HUES64 (cell line): ENCODE results near the gene CYP27A1.

Source experiments
- H3K27ac ChIP-seq: 2 replicates; pipeline ENCODE4 v1.7.0; 2013; ENCODE audit warnings: low read depth, low read length, inconsistent platforms
- H3K27me3 ChIP-seq: 2 replicates; pipeline ENCODE4 v1.6.1; 2013; ENCODE audit warnings: mild to moderate bottlenecking, low read length; ENCODE audit not compliant: insufficient read depth
- H3K36me3 ChIP-seq: 2 replicates; pipeline ENCODE4 v1.6.1; 2013; ENCODE audit warnings: mild to moderate bottlenecking, low read length; ENCODE audit not compliant: insufficient read depth
- H3K4me1 ChIP-seq: 2 replicates; pipeline ENCODE4 v1.6.1; 2013; ENCODE audit warnings: mild to moderate bottlenecking, low read length, moderate library complexity; ENCODE audit not compliant: insufficient read depth
- H3K4me3 ChIP-seq: 2 replicates; pipeline ENCODE4 v1.5.1; 2013; ENCODE audit warnings: mild to moderate bottlenecking, low read length, moderate library complexity
- H3K9ac ChIP-seq: 2 replicates; pipeline ENCODE4 v1.6.1; 2013; ENCODE audit warnings: mild to moderate bottlenecking, low read depth, low read length
- H3K9me3 ChIP-seq: 2 replicates; pipeline ENCODE4 v1.6.1; 2013; ENCODE audit warnings: low read depth, low read length; ENCODE audit not compliant: insufficient read depth
- WGBS: fragments of 150-250, 120-280 bp; methylation state at CpG from one replicate; pipeline ENCODE4 v1.1.7; 2013; ENCODE audit warnings: missing lambda C conversion rate; 5-methylcytosine and 5-hydroxymethylcytosine counted together

CYP27A1 gene

DNA sequence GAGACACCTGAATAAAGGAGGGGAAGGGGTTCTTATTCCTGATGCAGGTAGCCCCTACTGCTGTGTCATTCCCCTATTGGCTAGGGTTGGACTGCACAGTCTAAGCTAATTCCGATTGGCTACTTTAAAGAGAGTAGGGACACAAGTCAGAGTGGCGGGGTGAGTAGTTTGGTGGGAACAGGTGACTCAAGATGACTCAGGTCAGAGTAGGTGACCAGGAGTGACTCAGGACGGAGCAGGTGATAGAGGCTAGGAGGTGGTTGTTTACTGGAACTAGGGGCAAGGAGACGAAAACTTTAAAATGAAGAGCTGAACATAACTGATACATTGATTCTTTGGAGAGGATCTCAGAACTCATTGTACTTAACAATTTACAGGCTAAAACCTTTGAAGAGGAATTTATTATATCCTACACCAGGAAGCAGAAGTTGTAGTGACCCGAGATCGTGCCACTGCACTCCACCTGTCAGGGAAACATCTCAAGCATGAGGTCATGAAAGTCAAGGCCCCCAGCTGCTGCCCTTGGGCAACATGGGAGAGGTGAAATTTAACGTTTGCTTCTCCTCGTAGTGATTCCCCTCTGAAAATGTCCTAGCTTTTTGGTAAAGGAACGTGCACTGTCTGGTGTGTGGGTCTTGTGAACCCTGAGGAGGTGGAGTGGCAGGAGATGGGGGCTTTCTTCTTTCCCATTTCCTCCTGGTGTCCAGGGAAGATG is 4.5 kb upstream of the CYP27A1 start:
- H3K27me3 ChIP-seq, result peaks cover 18% of the 10 kb centered on the region
- 0 out of 2 replicates have a peak, but pooled peaks cover 3% of the 10 kb centered on the region for H3K9me3 ChIP-seq
- H3K4me1 ChIP-seq, result peaks cover 6% of the 10 kb centered on the region
- H3K9ac ChIP-seq, result no peak overlapping the region
- no peaks in the 10 kb centered on the region for H3K36me3 ChIP-seq
- no peak overlapping the region for H3K27ac ChIP-seq
- WGBS, result 88% methylated on average over 9 of the region's 9 CpGs
- no peak overlapping the region for H3K4me3 ChIP-seq

DNA sequence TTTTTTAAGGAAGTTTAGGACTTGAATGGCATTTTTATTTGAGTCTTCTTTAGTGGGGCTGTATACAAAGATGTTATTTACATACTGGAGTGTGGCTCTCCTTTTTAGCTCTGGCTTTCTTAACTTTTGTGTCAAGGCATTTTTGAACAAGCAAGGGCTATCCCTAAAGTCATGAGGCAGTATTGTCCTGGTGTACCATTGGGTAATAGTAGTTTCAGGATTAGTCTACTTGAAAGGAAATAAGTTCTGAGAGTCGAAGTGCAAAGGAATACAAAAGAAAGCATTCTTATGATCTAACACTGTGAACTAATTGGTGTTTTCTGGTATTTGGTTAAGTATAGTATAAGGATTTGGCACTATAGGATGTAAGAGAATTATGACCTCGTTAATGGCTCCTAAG is 1.9 kb upstream of the CYP27A1 start:
- H3K4me3 ChIP-seq, result no peak overlapping the region
- H3K9ac ChIP-seq, result no peak overlapping the region
- peaks cover 37% of the 10 kb centered on the region for H3K27me3 ChIP-seq
- WGBS, result 97% methylated on average over 1 of the region's 2 CpGs
- H3K27ac ChIP-seq, result no peak overlapping the region
- H3K9me3 ChIP-seq, result 0 out of 2 replicates have a peak, but pooled peaks cover 3% of the 10 kb centered on the region
- H3K4me1 ChIP-seq, result peaks cover 6% of the 10 kb centered on the region
- H3K36me3 ChIP-seq, result no peaks in the 10 kb centered on the region

DNA sequence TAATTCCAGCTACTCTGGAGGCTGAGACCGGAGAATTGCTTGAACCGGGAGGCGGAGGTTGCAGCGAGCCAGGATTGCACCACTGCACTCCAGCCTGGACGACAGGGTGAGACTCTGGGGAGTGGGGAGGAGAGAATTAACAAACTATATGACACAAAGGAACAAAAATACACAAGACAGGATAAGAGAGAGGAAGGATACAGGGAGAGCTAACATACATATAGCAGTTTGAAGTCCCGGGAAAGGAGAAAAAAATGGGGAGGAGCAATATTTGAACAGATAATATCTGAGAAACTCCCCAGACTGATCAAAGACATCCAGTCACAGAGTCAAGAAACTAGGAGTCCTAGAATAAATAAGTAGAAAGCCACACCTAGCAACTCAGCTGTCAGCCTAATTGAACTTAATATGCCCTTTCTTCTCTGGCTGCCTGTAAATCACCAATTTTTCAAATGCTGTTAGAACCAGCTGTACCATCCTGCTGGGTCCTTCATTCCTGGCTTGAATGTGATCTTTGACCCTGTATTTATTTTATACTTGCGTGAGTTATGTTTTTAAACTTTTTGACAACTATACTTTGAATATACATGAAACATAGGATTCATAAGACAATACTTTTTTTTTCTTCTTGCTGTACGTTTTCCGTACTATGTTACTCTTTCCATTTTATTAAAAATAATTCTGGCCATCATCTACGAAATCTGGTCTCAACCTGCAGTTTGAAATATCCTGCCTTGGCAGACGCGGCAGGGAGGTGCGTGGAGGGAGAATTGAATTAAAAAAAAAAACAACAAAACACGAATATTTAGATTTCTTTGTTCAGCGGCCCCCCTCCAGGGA is 876 bp upstream of the CYP27A1 start:
- H3K9ac ChIP-seq, result peak overlapping the region; percentile 83
- no peak overlapping the region for H3K27ac ChIP-seq
- H3K9me3 ChIP-seq, result 0 out of 2 replicates have a peak, but pooled peaks cover 1% of the 10 kb centered on the region
- H3K4me3 ChIP-seq, result peak overlapping the region; percentile 65
- H3K4me1 ChIP-seq, result peaks cover 6% of the 10 kb centered on the region
- whole genome bisulfite sequencing, result 62% methylated on average over 10 of the region's 15 CpGs
- H3K36me3 ChIP-seq, result no peaks in the 10 kb centered on the region
- peaks cover 37% of the 10 kb centered on the region for H3K27me3 ChIP-seq

DNA sequence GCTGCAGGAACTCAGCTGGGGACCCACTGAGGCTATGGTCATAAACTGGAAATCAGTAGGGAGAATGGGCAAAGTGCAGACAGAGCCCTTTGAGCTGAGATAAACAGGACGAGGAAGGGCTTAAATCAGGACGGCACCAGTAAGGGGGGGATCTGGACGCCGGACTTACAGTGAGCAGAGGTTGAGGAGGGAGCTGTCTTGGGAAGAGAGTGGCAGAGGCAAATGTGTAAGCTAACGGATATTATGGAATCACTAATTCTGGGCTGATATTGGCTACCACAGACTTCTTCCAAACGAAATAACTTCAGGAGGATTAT is 539 bp downstream of the CYP27A1 start:
- H3K9me3 ChIP-seq, result no peaks in the 10 kb centered on the region
- no peak overlapping the region for H3K27ac ChIP-seq
- no peaks in the 10 kb centered on the region for H3K36me3 ChIP-seq
- H3K4me1 ChIP-seq, result peaks cover 6% of the 10 kb centered on the region
- peak overlapping the region; percentile 83; the same call in 1 of the 2 replicates for H3K9ac ChIP-seq
- peaks cover 37% of the 10 kb centered on the region for H3K27me3 ChIP-seq
- H3K4me3 ChIP-seq, result peak overlapping the region; percentile 65
- 15% methylated on average over 6 of the region's 6 CpGs for WGBS

DNA sequence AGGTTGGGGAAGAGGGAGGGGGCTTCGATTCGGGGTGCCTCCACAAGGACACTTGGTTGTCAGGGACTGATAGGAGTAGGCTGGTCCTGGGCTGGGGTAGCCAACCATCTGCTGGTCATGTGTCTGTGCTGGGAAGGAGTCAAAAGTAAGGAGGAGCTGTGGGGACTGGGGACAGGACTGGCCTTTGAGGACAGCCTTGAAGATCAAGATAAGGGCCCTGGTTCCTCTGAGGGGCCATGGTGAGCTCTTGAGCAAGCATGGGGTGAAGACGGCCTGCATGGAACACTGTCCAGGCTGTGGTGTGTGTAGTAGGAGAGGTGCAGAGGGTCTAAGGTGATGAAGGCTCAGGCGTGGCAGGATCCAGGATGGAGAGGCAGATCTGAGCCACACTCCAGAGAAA is 1.7 kb downstream of the CYP27A1 start:
- Histone ChIP-seq H3K4me1 (peaks cover 6% of the 10 kb centered on the region), H3K9ac (no peak overlapping the region), H3K27ac (no peak overlapping the region), H3K9me3 (no peaks in the 10 kb centered on the region), H3K27me3 (peaks cover 37% of the 10 kb centered on the region), H3K36me3 (no peaks in the 10 kb centered on the region), H3K4me3 (no peak overlapping the region)
- WGBS, result 91% methylated on average over 4 of the region's 4 CpGs

DNA sequence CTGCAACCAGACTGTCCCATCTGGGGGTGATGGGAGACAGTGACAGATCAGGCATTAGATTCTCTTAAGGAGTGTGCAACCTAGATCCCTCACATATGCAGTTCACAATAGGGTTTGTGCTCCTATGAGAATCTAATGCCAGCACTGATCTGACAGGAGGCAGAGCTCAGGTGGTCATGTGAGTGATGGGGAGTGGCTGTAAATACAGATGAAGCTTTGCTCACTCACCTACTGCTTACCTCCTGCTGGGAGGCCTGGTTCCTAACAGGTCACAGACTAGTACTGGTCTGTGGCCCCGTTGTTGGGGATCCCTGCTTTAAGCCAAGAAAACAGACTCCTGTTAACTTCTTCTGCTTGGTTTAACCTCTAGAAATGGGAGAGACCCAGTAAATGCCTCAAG is 3.2 kb downstream of the CYP27A1 start:
- Histone ChIP-seq H3K27me3 (peaks cover 37% of the 10 kb centered on the region), H3K4me3 (no peak overlapping the region), H3K4me1 (peaks cover 6% of the 10 kb centered on the region), H3K27ac (no peak overlapping the region), H3K9me3 (no peaks in the 10 kb centered on the region), H3K9ac (no peak overlapping the region), H3K36me3 (no peaks in the 10 kb centered on the region)
- 64% methylated on average over 1 of the region's 1 CpG for WGBS

DNA sequence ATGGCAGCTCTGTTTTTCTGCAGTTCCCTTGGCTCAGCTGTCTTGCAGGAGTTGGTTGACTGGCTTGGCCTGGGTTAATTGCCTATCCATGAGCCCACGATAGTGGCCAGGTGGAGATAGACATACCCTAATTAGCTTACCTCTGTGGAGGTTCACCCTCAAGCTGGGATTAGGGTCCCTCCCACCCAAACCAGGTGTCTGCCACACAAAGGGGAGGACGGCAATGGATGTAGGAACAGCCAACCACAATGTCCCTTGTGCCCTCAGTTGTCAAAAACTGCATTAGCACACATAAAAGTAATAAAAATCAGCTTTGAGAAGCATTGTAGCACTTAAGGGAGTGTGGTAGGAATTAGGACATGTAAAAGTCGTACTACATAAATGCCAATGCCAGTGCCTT is 4.2 kb downstream of the CYP27A1 start:
- Histone ChIP-seq H3K4me1 (peaks cover 4% of the 10 kb centered on the region), H3K36me3 (no peaks in the 10 kb centered on the region), H3K27ac (no peak overlapping the region), H3K4me3 (no peak overlapping the region), H3K9me3 (no peaks in the 10 kb centered on the region), H3K9ac (no peak overlapping the region), H3K27me3 (peaks cover 32% of the 10 kb centered on the region)
- WGBS, result 90% methylated on average over 3 of the region's 3 CpGs

DNA sequence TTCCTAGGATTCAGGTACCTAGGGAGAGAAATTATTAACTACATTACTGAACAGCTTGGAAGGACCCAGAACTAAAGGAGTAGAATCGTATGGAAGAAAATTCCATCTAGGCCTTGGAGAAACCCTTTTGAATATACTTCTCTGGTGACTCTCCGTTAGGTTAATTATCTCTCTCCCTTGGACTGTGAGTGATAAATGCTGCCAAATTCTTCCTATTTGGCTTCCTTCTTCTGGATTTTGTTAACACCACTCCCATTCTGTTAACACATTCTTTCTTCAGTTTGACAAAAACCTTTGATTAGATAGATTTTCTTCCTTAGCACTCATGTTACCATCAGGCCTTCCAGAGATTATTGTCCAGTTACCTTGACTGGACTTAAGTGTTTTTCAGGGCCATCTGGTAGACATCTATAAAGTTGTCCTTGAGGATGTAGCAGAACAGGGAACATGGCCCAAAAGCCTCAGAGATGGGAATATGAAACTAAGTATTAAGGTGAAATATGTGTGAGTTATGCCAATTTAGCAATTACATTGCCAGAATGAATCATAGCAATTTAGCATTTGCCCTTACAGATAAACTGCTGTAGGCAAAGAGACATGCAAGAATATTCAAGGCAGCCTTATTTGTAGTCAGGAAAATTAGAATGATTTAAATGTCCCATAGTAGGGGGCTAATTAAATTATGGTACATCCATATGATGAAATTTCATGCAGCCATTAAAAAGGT is 6.7 kb downstream of the CYP27A1 start:
- Histone ChIP-seq H3K9ac (no peak overlapping the region), H3K27me3 (peaks cover 6% of the 10 kb centered on the region), H3K4me3 (no peak overlapping the region), H3K4me1 (no peaks in the 10 kb centered on the region), H3K9me3 (no peaks in the 10 kb centered on the region), H3K36me3 (no peaks in the 10 kb centered on the region), H3K27ac (no peak overlapping the region)
- 93% methylated on average over 2 of the region's 2 CpGs for WGBS

DNA sequence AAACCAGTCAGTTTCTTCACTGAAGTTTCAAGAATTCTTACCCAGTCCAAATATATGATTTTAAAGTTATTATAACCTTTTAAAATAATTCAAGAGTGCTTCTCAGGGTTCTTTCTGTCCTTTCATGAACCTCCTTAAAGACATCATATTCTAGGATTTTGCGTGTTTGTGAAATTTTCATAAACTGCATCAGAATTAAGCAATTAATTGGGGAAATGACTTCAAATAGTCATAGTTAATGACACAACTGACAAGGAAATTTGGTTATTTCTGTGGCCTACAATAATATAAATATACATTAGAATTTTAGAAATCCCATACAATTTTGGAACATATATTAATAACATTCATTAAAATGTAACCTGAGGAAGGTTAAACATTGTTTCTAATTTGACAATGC is 10.5 kb downstream of the CYP27A1 start:
- no peaks in the 10 kb centered on the region for H3K27me3 ChIP-seq
- no peak overlapping the region for H3K9ac ChIP-seq
- no peak overlapping the region for H3K4me3 ChIP-seq
- no peaks in the 10 kb centered on the region for H3K36me3 ChIP-seq
- no CpG with 5 or more reads among the region's 1 CpG for WGBS
- H3K4me1 ChIP-seq, result no peaks in the 10 kb centered on the region
- no peak overlapping the region for H3K27ac ChIP-seq
- no peaks in the 10 kb centered on the region for H3K9me3 ChIP-seq

DNA sequence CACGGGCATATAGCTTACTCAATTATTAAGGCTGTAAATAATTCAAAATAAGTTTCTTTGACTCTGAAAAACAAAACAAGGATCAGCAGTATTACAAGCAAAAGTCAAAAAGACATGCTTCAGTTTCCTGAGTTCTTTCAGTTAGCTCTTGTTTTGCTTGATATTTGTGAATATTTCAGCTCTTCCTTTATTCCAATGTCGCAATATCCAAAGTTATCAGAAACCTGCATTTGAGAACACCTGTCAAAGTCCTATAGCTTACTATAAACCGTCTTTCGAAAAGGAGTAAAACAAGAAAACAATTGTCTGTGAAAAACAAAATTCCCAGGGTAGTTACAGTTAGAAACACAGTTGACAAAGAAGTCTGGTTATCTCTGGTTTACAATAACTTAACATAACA is 14.7 kb downstream of the CYP27A1 start:
- Histone ChIP-seq H3K9me3 (no peaks in the 10 kb centered on the region), H3K27ac (no peak overlapping the region), H3K4me3 (no peak overlapping the region), H3K27me3 (no peaks in the 10 kb centered on the region), H3K36me3 (no peaks in the 10 kb centered on the region), H3K4me1 (peaks cover 15% of the 10 kb centered on the region; the same call in 1 of the 2 replicates), H3K9ac (no peak overlapping the region)
- 96% methylated on average over 4 of the region's 4 CpGs for WGBS
